ENCODE measurements around the gene PCDHB7. TPM values are rescaled to one million over a fixed set of nuclear protein-coding genes. Genes with fewer than 3 reads are reported as not detected.
"Not testable (repeated sequence)": the region's sequence is repeated elsewhere in the genome, so short reads cannot be mapped to it uniquely, and the experiment has no call there.

PCDHB7 gene
- total and polyA plus RNA-seq, 7 donors: 0.08 to 0.59 (median 0.19) TPM

- no peak within 1 kb of the TSS for H3K27ac ChIP-seq
- H3K4me3 ChIP-seq: peak within 1 kb of the TSS; percentile 37
- ATAC-seq (no peak), DNase-seq (no peak)
- peaks cover 32% of the 10 kb centered on the region for H3K9me3 ChIP-seq
- intact Hi-C loops (cut with DNase I): no loop called here
- 20 to 30% (median 20%) methylated on average over 15 of the region's 15 CpGs for whole genome bisulfite sequencing, 3 donors
- peak; percentile 22 for TF ChIP-seq CTCF (IDR thresholded peaks at IDR 0.05)
- peaks cover 0 to 24% (median 4%) of the 10 kb centered on the region in 3 donors for H3K27me3 ChIP-seq (ENCODE audit: insufficient read depth in 3 of 3, low read length in 2 of 3)
- H3K36me3 ChIP-seq (ENCODE audit: insufficient read depth in 1 of 2, low read depth in 1 of 2): no peaks in the 10 kb centered on the region
- H3K4me1 ChIP-seq: no peaks in the 10 kb centered on the region
Observed at GRCh38 chr5:141223112-141223783, 50.8 kb downstream of the PCDHB7 start, which contains the start of gene PCDHB14. PCDHB14 (plus strand) TSS chr5:141223343; CDS start chr5:141223506, 163 bp downstream.

- H3K36me3 ChIP-seq (ENCODE audit: insufficient read depth in 1 of 2, low read depth in 1 of 2); H3K27ac ChIP-seq; ATAC-seq; H3K4me3 ChIP-seq; DNase-seq; H3K4me1 ChIP-seq; intact Hi-C loops (cut with DNase I): not testable (repeated sequence)
- WGBS, 3 donors: 21 to 23% (median 22%) methylated on average over 23 to 34 of the region's 40 CpGs
- peaks cover 41% of the 10 kb centered on the region for H3K9me3 ChIP-seq
- peaks cover 0 to 24% (median 4%) of the 10 kb centered on the region in 3 donors for H3K27me3 ChIP-seq (ENCODE audit: insufficient read depth in 3 of 3, low read length in 2 of 3)
Observed at GRCh38 chr5:141224844-141225243, 52.4 kb downstream of the PCDHB7 start.

GRCh38 chr5:141225421-141225820 lies 53.0 kb downstream of the PCDHB7 start:
- ATAC-seq; H3K4me1 ChIP-seq; intact Hi-C loops (cut with DNase I); H3K27ac ChIP-seq; H3K4me3 ChIP-seq; DNase-seq; H3K36me3 ChIP-seq (ENCODE audit: insufficient read depth in 1 of 2, low read depth in 1 of 2): not testable (repeated sequence)
- Histone ChIP-seq H3K9me3 (peaks cover 41% of the 10 kb centered on the region), H3K27me3 (ENCODE audit: insufficient read depth in 3 of 3, low read length in 2 of 3) (peaks cover 0 to 21% (median 4%) of the 10 kb centered on the region in 3 donors)
- WGBS, 3 donors: 23 to 41% (median 30%) methylated on average over 16 to 30 of the region's 30 CpGs

Other genes with a start within 250 kb of the PCDHB7 start
Only the 30 nearest of the 37 such genes appear.
- under 1 TPM; 0.11 to 0.62 (median 0.16) TPM for gene PCDHAC2, start 206.2 kb upstream of the PCDHB7 start, total RNA-seq
- under 1 TPM in 2 of 3 donors, not detected in 1; 0.01 to 0.03 TPM for gene PCDHAC2, start 206.2 kb upstream of the PCDHB7 start, polyA plus RNA-seq
- under 1 TPM in 1 of 4 donors, not detected in 3; 0.06 TPM for gene PCDHB1, start 121.3 kb upstream of the PCDHB7 start, total RNA-seq
- gene PCDHB1, start 121.3 kb upstream of the PCDHB7 start, polyA plus RNA-seq: under 1 TPM in 1 of 3 donors, not detected in 2; 0.01 TPM
- 1 to 10 TPM in 2 of 4 donors, under 1 TPM in 2; 0.88 to 1.6 (median 1.2) TPM for gene PCDHB2, start 78.0 kb upstream of the PCDHB7 start, total RNA-seq
- under 1 TPM; 0.30 to 0.61 (median 0.31) TPM for gene PCDHB2, start 78.0 kb upstream of the PCDHB7 start, polyA plus RNA-seq
- 1 to 10 TPM in 1 of 4 donors, under 1 TPM in 3; 0.65 to 1.8 (median 0.81) TPM for gene PCDHB3, start 72.2 kb upstream of the PCDHB7 start, total RNA-seq
- gene PCDHB3, start 72.2 kb upstream of the PCDHB7 start, polyA plus RNA-seq: under 1 TPM; 0.18 to 0.82 (median 0.31) TPM
- 1 to 10 TPM in 3 of 4 donors, under 1 TPM in 1; 0.77 to 2.0 (median 1.8) TPM for gene PCDHB4, start 50.8 kb upstream of the PCDHB7 start, total RNA-seq
- gene PCDHB4, start 50.8 kb upstream of the PCDHB7 start, polyA plus RNA-seq: under 1 TPM; 0.31 to 0.80 (median 0.37) TPM
- gene PCDHB5, start 37.4 kb upstream of the PCDHB7 start, total RNA-seq: under 1 TPM; 0.42 to 0.99 (median 0.60) TPM
- under 1 TPM; 0.17 to 0.33 (median 0.27) TPM for gene PCDHB5, start 37.4 kb upstream of the PCDHB7 start, polyA plus RNA-seq
- gene PCDHB6, start 22.6 kb upstream of the PCDHB7 start, total RNA-seq: under 1 TPM; 0.12 to 0.34 (median 0.23) TPM
- gene PCDHB6, start 22.6 kb upstream of the PCDHB7 start, polyA plus RNA-seq: under 1 TPM; 0.08 to 0.11 (median 0.09) TPM
- gene PCDHB8, start 5.1 kb downstream of the PCDHB7 start, total RNA-seq: under 1 TPM; 0.21 to 0.87 (median 0.57) TPM
- gene PCDHB8, start 5.1 kb downstream of the PCDHB7 start, polyA plus RNA-seq: under 1 TPM; 0.04 to 0.26 (median 0.16) TPM
- under 1 TPM; 0.56 to 0.94 (median 0.67) TPM for gene PCDHB16, start 9.7 kb downstream of the PCDHB7 start, total RNA-seq
- gene PCDHB16, start 9.7 kb downstream of the PCDHB7 start, polyA plus RNA-seq: under 1 TPM; 0.22 to 0.34 (median 0.23) TPM
- gene PCDHB9, start 14.5 kb downstream of the PCDHB7 start, total RNA-seq: under 1 TPM in 3 of 4 donors, not detected in 1; 0.15 to 0.58 (median 0.20) TPM
- gene PCDHB9, start 14.5 kb downstream of the PCDHB7 start, polyA plus RNA-seq: under 1 TPM; 0.09 to 0.15 (median 0.13) TPM
- gene PCDHB10, start 19.7 kb downstream of the PCDHB7 start, total RNA-seq: under 1 TPM; 0.26 to 0.29 (median 0.26) TPM
- gene PCDHB10, start 19.7 kb downstream of the PCDHB7 start, polyA plus RNA-seq: under 1 TPM; 0.13 to 0.17 (median 0.14) TPM
- 1 to 10 TPM in 2 of 4 donors, under 1 TPM in 2; 0.86 to 1.8 (median 1.1) TPM for gene PCDHB11, start 27.0 kb downstream of the PCDHB7 start, total RNA-seq
- gene PCDHB11, start 27.0 kb downstream of the PCDHB7 start, polyA plus RNA-seq: under 1 TPM; 0.08 to 0.13 (median 0.13) TPM
- gene PCDHB12, start 36.1 kb downstream of the PCDHB7 start, total RNA-seq: under 1 TPM; 0.44 to 0.96 (median 0.83) TPM
- gene PCDHB12, start 36.1 kb downstream of the PCDHB7 start, polyA plus RNA-seq: under 1 TPM; 0.10 to 0.21 (median 0.21) TPM
- gene PCDHB13, start 41.3 kb downstream of the PCDHB7 start, total RNA-seq: under 1 TPM; 0.44 to 0.81 (median 0.62) TPM
- gene PCDHB13, start 41.3 kb downstream of the PCDHB7 start, polyA plus RNA-seq: under 1 TPM; 0.06 to 0.26 (median 0.18) TPM
- under 1 TPM; 0.48 to 0.75 (median 0.50) TPM for gene PCDHB14, start 50.7 kb downstream of the PCDHB7 start, total RNA-seq
- gene PCDHB14, start 50.7 kb downstream of the PCDHB7 start, polyA plus RNA-seq: under 1 TPM; 0.20 to 0.51 (median 0.32) TPM
- gene PCDHB15, start 72.8 kb downstream of the PCDHB7 start, total RNA-seq: 1 to 10 TPM in 2 of 4 donors, under 1 TPM in 2; 0.50 to 2.5 (median 0.91) TPM
- under 1 TPM; 0.44 to 0.58 (median 0.45) TPM for gene PCDHB15, start 72.8 kb downstream of the PCDHB7 start, polyA plus RNA-seq
- under 1 TPM in 2 of 4 donors, not detected in 2; 0.19 to 0.32 TPM for gene SLC25A2, start 131.4 kb downstream of the PCDHB7 start, total RNA-seq
- under 1 TPM in 1 of 3 donors, not detected in 2; 0.04 TPM for gene SLC25A2, start 131.4 kb downstream of the PCDHB7 start, polyA plus RNA-seq
- gene TAF7, start 148.1 kb downstream of the PCDHB7 start, total RNA-seq: 100 to 1,000 TPM in 2 of 4 donors, 10 to 100 TPM in 2; 92.9 to 139 (median 117) TPM
- gene TAF7, start 148.1 kb downstream of the PCDHB7 start, polyA plus RNA-seq: 100 to 1,000 TPM; 112 to 249 (median 139) TPM
- gene PCDHGA1, start 157.9 kb downstream of the PCDHB7 start, total RNA-seq: 1 to 10 TPM in 1 of 4 donors, under 1 TPM in 3; 0.51 to 1.4 (median 0.65) TPM
- gene PCDHGA1, start 157.9 kb downstream of the PCDHB7 start, polyA plus RNA-seq: 1 to 10 TPM in 1 of 3 donors, under 1 TPM in 2; 0.27 to 2.1 (median 0.56) TPM
- gene PCDHGA2, start 166.1 kb downstream of the PCDHB7 start, total RNA-seq: 1 to 10 TPM; 1.2 to 1.8 (median 1.6) TPM
- gene PCDHGA2, start 166.1 kb downstream of the PCDHB7 start, polyA plus RNA-seq: 1 to 10 TPM in 1 of 3 donors, under 1 TPM in 2; 0.22 to 1.1 (median 0.25) TPM
- gene PCDHGA3, start 171.2 kb downstream of the PCDHB7 start, total RNA-seq: 1 to 10 TPM in 3 of 4 donors, under 1 TPM in 1; 0.97 to 2.4 (median 1.7) TPM
- under 1 TPM; 0.33 to 0.67 (median 0.34) TPM for gene PCDHGA3, start 171.2 kb downstream of the PCDHB7 start, polyA plus RNA-seq
- 1 to 10 TPM in 2 of 4 donors, under 1 TPM in 2; 0.71 to 1.8 (median 1.2) TPM for gene PCDHGB1, start 177.5 kb downstream of the PCDHB7 start, total RNA-seq
- gene PCDHGB1, start 177.5 kb downstream of the PCDHB7 start, polyA plus RNA-seq: under 1 TPM; 0.08 to 0.22 (median 0.12) TPM
- gene PCDHGA4, start 182.4 kb downstream of the PCDHB7 start, total RNA-seq: 1 to 10 TPM in 3 of 4 donors, under 1 TPM in 1; 0.84 to 2.4 (median 2.2) TPM
- gene PCDHGA4, start 182.4 kb downstream of the PCDHB7 start, polyA plus RNA-seq: under 1 TPM; 0.14 to 0.47 (median 0.40) TPM
- 1 to 10 TPM; 1.2 to 2.4 (median 1.9) TPM for gene PCDHGB2, start 187.3 kb downstream of the PCDHB7 start, total RNA-seq
- under 1 TPM; 0.10 to 0.67 (median 0.65) TPM for gene PCDHGB2, start 187.3 kb downstream of the PCDHB7 start, polyA plus RNA-seq
- 1 to 10 TPM in 2 of 4 donors, under 1 TPM in 2; 0.84 to 2.0 (median 1.2) TPM for gene PCDHGA5, start 191.5 kb downstream of the PCDHB7 start, total RNA-seq
- gene PCDHGA5, start 191.5 kb downstream of the PCDHB7 start, polyA plus RNA-seq: under 1 TPM; 0.07 to 0.38 (median 0.35) TPM
- 1 to 10 TPM in 3 of 4 donors, under 1 TPM in 1; 0.92 to 2.0 (median 1.2) TPM for gene PCDHGB3, start 197.6 kb downstream of the PCDHB7 start, total RNA-seq
- under 1 TPM; 0.17 to 0.44 (median 0.35) TPM for gene PCDHGB3, start 197.6 kb downstream of the PCDHB7 start, polyA plus RNA-seq
- 1 to 10 TPM; 1.3 to 2.5 (median 1.8) TPM for gene PCDHGA6, start 201.2 kb downstream of the PCDHB7 start, total RNA-seq
- under 1 TPM; 0.03 to 0.72 (median 0.57) TPM for gene PCDHGA6, start 201.2 kb downstream of the PCDHB7 start, polyA plus RNA-seq
- gene PCDHGA7, start 210.1 kb downstream of the PCDHB7 start, total RNA-seq: 1 to 10 TPM in 2 of 4 donors, under 1 TPM in 2; 0.97 to 2.2 (median 1.1) TPM
- under 1 TPM; 0.07 to 0.35 (median 0.35) TPM for gene PCDHGA7, start 210.1 kb downstream of the PCDHB7 start, polyA plus RNA-seq
- 1 to 10 TPM in 3 of 4 donors, under 1 TPM in 1; 0.99 to 3.0 (median 2.0) TPM for gene PCDHGB4, start 215.1 kb downstream of the PCDHB7 start, total RNA-seq
- under 1 TPM; 0.24 to 0.52 (median 0.49) TPM for gene PCDHGB4, start 215.1 kb downstream of the PCDHB7 start, polyA plus RNA-seq
- 1 to 10 TPM in 3 of 4 donors, under 1 TPM in 1; 0.82 to 1.6 (median 1.3) TPM for gene PCDHGA8, start 220.0 kb downstream of the PCDHB7 start, total RNA-seq
- under 1 TPM; 0.04 to 0.30 (median 0.26) TPM for gene PCDHGA8, start 220.0 kb downstream of the PCDHB7 start, polyA plus RNA-seq